SK-N-SH (cell line): ENCODE results near the gene ZPR1. TPM values are rescaled to one million over a fixed set of nuclear protein-coding genes. Genes with fewer than 3 reads are reported as not detected.

Experiments used
- CTCF ChIA-PET: fragments of 300-600, 350-600 bp; formaldehyde crosslinking; extraction: SDS; loops from one replicate; lab custom pipeline; 2021; lab: Yijun Ruan, JAX
- POLR2A ChIA-PET: fragments of 350-600 bp; sonication (Branson Sonifier 250); formaldehyde crosslinking; extraction: SDS; loops from one replicate; lab custom pipeline; 2020; ENCODE audit warnings: antibody characterized with exemption, inconsistent platforms; lab: Yijun Ruan, JAX
- DNase-seq: peaks from one replicate; pipeline ENCODE4 v3.0.0; 2012
- H2AFZ ChIP-seq: fragments of 200-600 bp; sonication (generic); 2 replicates; pipeline ENCODE4 v1.8.1; 2016; ENCODE audit warnings: antibody characterized with exemption, mild to moderate bottlenecking, low read depth
- H3F3A ChIP-seq: fragments of 200-600 bp; sonication (generic); replicated peaks from 2 replicates; pipeline ENCODE3; 2016; ENCODE audit warnings: antibody characterized with exemption, mild to moderate bottlenecking; ENCODE audit not compliant: insufficient read depth
- H3K27ac ChIP-seq, 2 experiments: fragments of 200-500 bp in 1 of 2; fragments of 200-600 bp in 1 of 2; sonication (Bioruptor generic) in 1 of 2; sonication (generic), shearing (Covaris generic) in 1 of 2; 2 replicates each; pipeline versions ENCODE4 v1.5.1 to v1.6.1; 2014 to 2016; ENCODE audit warnings: low read depth in 2 of 2, inconsistent platforms in 1 of 2, low read length in 1 of 2, mild to moderate bottlenecking in 1 of 2, mixed read lengths in 1 of 2
- H3K27me3 ChIP-seq: fragments of 200-600 bp; sonication (generic), shearing (Covaris generic); 2 replicates; pipeline ENCODE4 v1.6.1; 2016; ENCODE audit warnings: mixed run types; ENCODE audit not compliant: insufficient read depth
- H3K36me3 ChIP-seq, 2 experiments: fragments of 200-500 bp in 1 of 2; fragments of 200-600 bp in 1 of 2; sonication (Bioruptor generic) in 1 of 2; sonication (generic) in 1 of 2; replicated peaks in 1 of 2; 2 replicates each; pipeline versions ENCODE3 to v1.5.1; 2014 to 2016; ENCODE audit warnings: low read length in 1 of 2, mild to moderate bottlenecking in 1 of 2; ENCODE audit not compliant: insufficient read depth in 2 of 2, control insufficient read depth in 1 of 2
- H3K4me1 ChIP-seq, 2 experiments: fragments of 200-500 bp in 1 of 2; fragments of 200-600 bp in 1 of 2; sonication (Bioruptor generic) in 1 of 2; sonication (generic), shearing (Covaris generic) in 1 of 2; 2 replicates each; pipeline versions ENCODE4 v1.5.1 to v1.6.1; 2014 to 2016; ENCODE audit warnings: low read depth in 1 of 2, low read length in 1 of 2, mixed run types in 1 of 2; ENCODE audit not compliant: insufficient read depth in 2 of 2, control insufficient read depth in 1 of 2
- H3K4me2 ChIP-seq: fragments of 200-600 bp; sonication (generic), shearing (Covaris generic); 2 replicates; pipeline ENCODE4 v1.6.1; 2017; ENCODE audit warnings: mixed run types
- H3K4me3 ChIP-seq, 2 experiments: fragments of 200-500 bp in 1 of 2; fragments of 200-600 bp in 1 of 2; sonication (Bioruptor generic) in 1 of 2; sonication (generic), shearing (Covaris generic) in 1 of 2; 2 replicates each; pipeline versions ENCODE4 v1.5.1 to v1.8.1; 2014 to 2016; ENCODE audit warnings: low read depth in 2 of 2, inconsistent platforms in 1 of 2, low read length in 1 of 2, mild to moderate bottlenecking in 1 of 2, mixed read lengths in 1 of 2, moderate library complexity in 1 of 2
- H3K79me2 ChIP-seq: fragments of 200-600 bp; sonication (generic); 2 replicates; pipeline ENCODE4 v1.8.1; 2017; ENCODE audit warnings: mild to moderate bottlenecking; ENCODE audit not compliant: insufficient read depth
- H3K9ac ChIP-seq: fragments of 200-600 bp; sonication (generic); 2 replicates; pipeline ENCODE4 v1.6.1; 2017; ENCODE audit warnings: mixed run types
- H3K9me2 ChIP-seq: fragments of 200-600 bp; sonication (generic); 2 replicates; pipeline ENCODE4 v1.6.1; 2017; ENCODE audit warnings: mixed run types
- H3K9me3 ChIP-seq: fragments of 200-600 bp; sonication (generic); 2 replicates; pipeline ENCODE4 v1.6.1; 2017; ENCODE audit warnings: mixed run types, mild to moderate bottlenecking, moderate library complexity
- H4K20me1 ChIP-seq: fragments of 200-600 bp; sonication (generic); 2 replicates; pipeline ENCODE4 v1.6.1; 2017; ENCODE audit warnings: mild to moderate bottlenecking, mixed run types; ENCODE audit not compliant: insufficient read depth
- CHD2 ChIP-seq: fragments of 150-350 bp; IDR thresholded peaks from 2 replicates; pipeline ENCODE4 v1.6.1; 2018; ENCODE audit warnings: low read length; ENCODE audit not compliant: partially characterized antibody
- EP300 ChIP-seq, 2 experiments: IDR thresholded peaks; 2 replicates each; pipeline versions ENCODE4 v1.4.0 to v1.6.1; 2012; ENCODE audit warnings: borderline replicate concordance in 1 of 2, low read depth in 1 of 2, low read length in 1 of 2
- FOSL2 ChIP-seq: IDR thresholded peaks from 2 replicates; pipeline ENCODE4 v1.4.0; 2012; ENCODE audit warnings: low read depth, mild to moderate bottlenecking, moderate library complexity, borderline replicate concordance
- FOXM1 ChIP-seq: IDR thresholded peaks from 2 replicates; pipeline ENCODE4 v1.4.0; 2012; ENCODE audit warnings: low read depth, mild to moderate bottlenecking
- GATA2 ChIP-seq: sonication (generic); formaldehyde crosslinking; IDR thresholded peaks from 2 replicates; pipeline ENCODE4 v1.5.0; 2020; ENCODE audit warnings: mild to moderate bottlenecking, missing genetic modification reagents
- JUND ChIP-seq: IDR thresholded peaks from 2 replicates; pipeline ENCODE4 v1.4.0; 2012
- MEF2A ChIP-seq: IDR thresholded peaks from 2 replicates; pipeline ENCODE4 v1.4.0; 2012; ENCODE audit warnings: low read depth, borderline replicate concordance
- MXI1 ChIP-seq: IDR thresholded peaks from 2 replicates; pipeline ENCODE4 v1.6.1; 2012; ENCODE audit warnings: mild to moderate bottlenecking, low read depth, low read length, improper control_type of control experiment
- NFIC ChIP-seq: IDR thresholded peaks from 2 replicates; pipeline ENCODE4 v1.4.0; 2012; ENCODE audit warnings: borderline replicate concordance
- POLR2AphosphoS5 ChIP-seq: IDR thresholded peaks from 2 replicates; pipeline ENCODE4 v1.6.1; 2012; ENCODE audit warnings: low read depth, low read length
- RAD21 ChIP-seq: IDR thresholded peaks from 2 replicates; pipeline ENCODE4 v1.6.1; 2012; ENCODE audit warnings: mild to moderate bottlenecking, low read length
- RCOR1 ChIP-seq: fragments of 150-350 bp; IDR thresholded peaks from 2 replicates; pipeline ENCODE4 v1.6.1; 2017; ENCODE audit warnings: antibody characterized with exemption, low read length
- SIN3A ChIP-seq: IDR thresholded peaks from 2 replicates; pipeline ENCODE4 v1.6.1; 2012; ENCODE audit warnings: low read depth, mild to moderate bottlenecking, low read length, moderate library complexity, borderline replicate concordance
- TCF12 ChIP-seq: IDR thresholded peaks from 2 replicates; pipeline ENCODE4 v1.4.0; 2012
- YY1 ChIP-seq: IDR thresholded peaks from 2 replicates; pipeline ENCODE4 v1.4.0; 2012; ENCODE audit warnings: low read depth, mild to moderate bottlenecking
- WGBS: methylation state at CpG from one replicate; pipeline ENCODE4 v1.1.6; 2017; ENCODE audit warnings: low lambda C conversion rate; 5-methylcytosine and 5-hydroxymethylcytosine counted together
- polyA plus RNA-seq, 3 experiments: library from polyadenylated mRNA; depleted of rRNA; stranded (reverse); fragments of >200 nt; gene quantifications; 2 replicates each; pipeline ENCODE4 v1.2.3, GENCODE V29; 2012
- TF ChIP-seq, protein P1 (sequence below): IDR thresholded peaks from 2 replicates; pipeline ENCODE4 v1.4.0; 2012; ENCODE audit warnings: low read depth
- TF ChIP-seq, protein P2 (sequence below): IDR thresholded peaks from 2 replicates; pipeline ENCODE4 v1.6.1; 2012; ENCODE audit warnings: mild to moderate bottlenecking, low read depth, low read length, moderate library complexity
- TF ChIP-seq, protein P3 (sequence below): IDR thresholded peaks from 2 replicates; pipeline ENCODE4 v1.4.0; 2012; ENCODE audit warnings: low read depth, borderline replicate concordance

Gene ZPR1
- polyA plus RNA-seq, 1 of the 3 experiments (the other 2 are of a cell fraction) = 52.4 TPM

DNA sequence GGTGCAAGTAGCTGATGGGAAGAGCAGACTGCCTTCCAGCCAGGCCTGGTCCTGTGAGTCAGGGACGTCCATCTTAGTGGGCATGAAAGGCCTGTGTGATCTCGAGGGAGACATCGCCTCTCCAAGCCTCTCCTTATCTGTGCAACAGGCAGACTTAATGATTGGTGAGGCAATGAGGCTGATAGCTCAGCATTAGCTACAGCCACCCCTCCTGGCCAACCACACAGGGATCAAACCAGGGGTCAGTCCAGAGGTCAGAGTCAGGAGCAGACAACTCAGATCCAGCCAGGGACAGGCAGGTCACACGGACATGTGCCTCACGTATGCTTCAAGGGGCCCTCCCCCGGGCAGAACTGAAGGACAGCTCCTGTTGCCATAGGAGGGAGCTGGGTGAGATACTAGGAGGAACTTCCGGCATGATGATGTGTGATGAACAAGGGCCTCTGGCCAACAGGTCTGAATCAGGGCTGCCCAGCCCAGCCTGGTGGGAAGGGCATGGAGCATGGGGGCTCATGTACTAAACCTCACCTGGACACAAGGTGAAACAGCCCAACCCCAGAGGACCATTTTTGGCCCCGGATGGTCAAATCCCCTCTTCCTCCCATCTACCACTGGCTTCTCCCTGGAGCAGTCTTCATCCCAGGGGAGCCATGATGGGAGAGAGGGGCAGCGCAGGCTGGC lies 39.1 kb upstream of the ZPR1 start:
- Histone ChIP-seq H3K9ac (no peak overlapping the region), H3K4me3 (no peak overlapping the region), H3K79me2 (no peaks in the 10 kb centered on the region), H3K27me3 (no peaks in the 10 kb centered on the region)
- CTCF ChIA-PET = interaction anchor here (1.2 to 1.4 kb wide), 2 partner anchors 36 to 279 kb away, joined by 4 to 5 read pairs; partner anchors contain the start of gene APOA5
- 69% methylated on average over 6 of the region's 9 CpGs for WGBS
- DNase-seq = no peak
- no peak for TF ChIP-seq EP300 (IDR thresholded peaks at IDR 0.05; ENCODE audit: borderline replicate concordance in 1 of 2, low read depth in 1 of 2, low read length in 1 of 2)
- no peak for TF ChIP-seq SIN3A
- TF ChIP-seq JUND = no peak
- no peak for TF ChIP-seq POLR2AphosphoS5
- TF ChIP-seq MEF2A = no peak
- no peak for TF ChIP-seq FOSL2
- TF ChIP-seq, protein P1, sequence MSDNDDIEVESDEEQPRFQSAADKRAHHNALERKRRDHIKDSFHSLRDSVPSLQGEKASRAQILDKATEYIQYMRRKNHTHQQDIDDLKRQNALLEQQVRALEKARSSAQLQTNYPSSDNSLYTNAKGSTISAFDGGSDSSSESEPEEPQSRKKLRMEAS = no peak
- TF ChIP-seq GATA2 (CRISPR knock-in tag) = no peak
- TF ChIP-seq NFIC = no peak
- TF ChIP-seq, protein P2, sequence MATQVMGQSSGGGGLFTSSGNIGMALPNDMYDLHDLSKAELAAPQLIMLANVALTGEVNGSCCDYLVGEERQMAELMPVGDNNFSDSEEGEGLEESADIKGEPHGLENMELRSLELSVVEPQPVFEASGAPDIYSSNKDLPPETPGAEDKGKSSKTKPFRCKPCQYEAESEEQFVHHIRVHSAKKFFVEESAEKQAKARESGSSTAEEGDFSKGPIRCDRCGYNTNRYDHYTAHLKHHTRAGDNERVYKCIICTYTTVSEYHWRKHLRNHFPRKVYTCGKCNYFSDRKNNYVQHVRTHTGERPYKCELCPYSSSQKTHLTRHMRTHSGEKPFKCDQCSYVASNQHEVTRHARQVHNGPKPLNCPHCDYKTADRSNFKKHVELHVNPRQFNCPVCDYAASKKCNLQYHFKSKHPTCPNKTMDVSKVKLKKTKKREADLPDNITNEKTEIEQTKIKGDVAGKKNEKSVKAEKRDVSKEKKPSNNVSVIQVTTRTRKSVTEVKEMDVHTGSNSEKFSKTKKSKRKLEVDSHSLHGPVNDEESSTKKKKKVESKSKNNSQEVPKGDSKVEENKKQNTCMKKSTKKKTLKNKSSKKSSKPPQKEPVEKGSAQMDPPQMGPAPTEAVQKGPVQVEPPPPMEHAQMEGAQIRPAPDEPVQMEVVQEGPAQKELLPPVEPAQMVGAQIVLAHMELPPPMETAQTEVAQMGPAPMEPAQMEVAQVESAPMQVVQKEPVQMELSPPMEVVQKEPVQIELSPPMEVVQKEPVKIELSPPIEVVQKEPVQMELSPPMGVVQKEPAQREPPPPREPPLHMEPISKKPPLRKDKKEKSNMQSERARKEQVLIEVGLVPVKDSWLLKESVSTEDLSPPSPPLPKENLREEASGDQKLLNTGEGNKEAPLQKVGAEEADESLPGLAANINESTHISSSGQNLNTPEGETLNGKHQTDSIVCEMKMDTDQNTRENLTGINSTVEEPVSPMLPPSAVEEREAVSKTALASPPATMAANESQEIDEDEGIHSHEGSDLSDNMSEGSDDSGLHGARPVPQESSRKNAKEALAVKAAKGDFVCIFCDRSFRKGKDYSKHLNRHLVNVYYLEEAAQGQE = no peak
- no peak for TF ChIP-seq RCOR1
- TF ChIP-seq TCF12 = no peak
- TF ChIP-seq CHD2 = no peak
- TF ChIP-seq RAD21 = no peak
- no peak for TF ChIP-seq YY1
- TF ChIP-seq MXI1 = no peak
- TF ChIP-seq, protein P3, sequence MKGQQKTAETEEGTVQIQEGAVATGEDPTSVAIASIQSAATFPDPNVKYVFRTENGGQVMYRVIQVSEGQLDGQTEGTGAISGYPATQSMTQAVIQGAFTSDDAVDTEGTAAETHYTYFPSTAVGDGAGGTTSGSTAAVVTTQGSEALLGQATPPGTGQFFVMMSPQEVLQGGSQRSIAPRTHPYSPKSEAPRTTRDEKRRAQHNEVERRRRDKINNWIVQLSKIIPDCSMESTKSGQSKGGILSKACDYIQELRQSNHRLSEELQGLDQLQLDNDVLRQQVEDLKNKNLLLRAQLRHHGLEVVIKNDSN = no peak
- TF ChIP-seq FOXM1 = no peak
- TF ChIP-seq, all 33 proteins: peak for 0
- Histone ChIP-seq H3F3A (no peaks in the 10 kb centered on the region), H3K27ac (no peak overlapping the region), H3K4me2 (no peak overlapping the region), H3K36me3 (no peaks in the 10 kb centered on the region), H3K9me2 (no peaks in the 10 kb centered on the region), H4K20me1 (no peaks in the 10 kb centered on the region), H3K4me1 (peaks cover 0 to 30% of the 10 kb centered on the region in 2 experiments; a peak in 1 of 4 replicates), H3K9me3 (no peaks in the 10 kb centered on the region), H2AFZ (no peak overlapping the region)
- POLR2A ChIA-PET = no interaction called here
